ENCODE results near the gene OTOG. TPM values are rescaled to one million over a fixed set of nuclear protein-coding genes. Genes with fewer than 3 reads are reported as not detected.

The OTOG gene
- total and polyA plus RNA-seq, 4 donors = not detected

- 87 to 91% methylated on average over 9 of the region's 9 CpGs for WGBS, 2 donors
- DNase-seq = peak in 1 of 2 donors; percentile 40
- Histone ChIP-seq H3K9me3 (ENCODE audit: control insufficient read depth, low read length) (no peaks in the 10 kb centered on the region), H3K27me3 (ENCODE audit: control insufficient read depth in 1 of 2, insufficient read depth in 2 of 2, low read length in 1 of 2) (no peaks in the 10 kb centered on the region), H3K27ac (ENCODE audit: low read depth in 1 of 2, low read length in 2 of 2) (no peak overlapping the region), H3K4me1 (ENCODE audit: control insufficient read depth in 1 of 2, insufficient read depth in 2 of 2, low read length in 2 of 2) (no peaks in the 10 kb centered on the region), H3K4me3 (ENCODE audit: low read length in 2 of 2) (no peak overlapping the region), H3K36me3 (ENCODE audit: control insufficient read depth in 1 of 2, insufficient read depth in 2 of 2, low read length in 1 of 2) (no peaks in the 10 kb centered on the region)
- intact Hi-C loops (cut with DNase I) = no loop called here
- ATAC-seq (ENCODE audit: low FRiP score) = no peak
Measured at GRCh38 chr11:17558916-17559315, 11.9 kb downstream of the OTOG start.

GRCh38 chr11:17559341-17560087 lies 12.5 kb downstream of the OTOG start:
- peak in 1 of 2 donors; percentile 32 for DNase-seq
- intact Hi-C loops (cut with DNase I) = no loop called here

GRCh38 chr11:17560281-17561110 lies 13.4 kb downstream of the OTOG start:
- H3K27me3 ChIP-seq (ENCODE audit: control insufficient read depth in 1 of 2, insufficient read depth in 2 of 2, low read length in 1 of 2) = no peaks in the 10 kb centered on the region
- H3K4me1 ChIP-seq (ENCODE audit: control insufficient read depth in 1 of 2, insufficient read depth in 2 of 2, low read length in 2 of 2) = no peaks in the 10 kb centered on the region
- H3K4me3 ChIP-seq (ENCODE audit: low read length in 2 of 2) = no peak overlapping the region
- no peaks in the 10 kb centered on the region for H3K9me3 ChIP-seq (ENCODE audit: control insufficient read depth, low read length)
- intact Hi-C loops (cut with DNase I) = no loop called here
- ATAC-seq (ENCODE audit: low FRiP score) (no peak), DNase-seq (peak in 1 of 2 donors; percentile 67)
- no peaks in the 10 kb centered on the region for H3K36me3 ChIP-seq (ENCODE audit: control insufficient read depth in 1 of 2, insufficient read depth in 2 of 2, low read length in 1 of 2)
- no peak overlapping the region for H3K27ac ChIP-seq (ENCODE audit: low read depth in 1 of 2, low read length in 2 of 2)
- 77 to 78% methylated on average over 12 of the region's 12 CpGs for WGBS, 2 donors

More at GRCh38 chr11:17559341-17560087, 12.5 kb downstream of the OTOG start:
- no peak for ATAC-seq (ENCODE audit: low FRiP score)
- H3K4me1 ChIP-seq (ENCODE audit: control insufficient read depth in 1 of 2, insufficient read depth in 2 of 2, low read length in 2 of 2) = no peaks in the 10 kb centered on the region
- no peaks in the 10 kb centered on the region for H3K27me3 ChIP-seq (ENCODE audit: control insufficient read depth in 1 of 2, insufficient read depth in 2 of 2, low read length in 1 of 2)
- WGBS, 2 donors = 81 to 84% methylated on average over 9 of the region's 9 CpGs
- no peaks in the 10 kb centered on the region for H3K9me3 ChIP-seq (ENCODE audit: control insufficient read depth, low read length)
- H3K27ac ChIP-seq (ENCODE audit: low read depth in 1 of 2, low read length in 2 of 2) = no peak overlapping the region
- no peaks in the 10 kb centered on the region for H3K36me3 ChIP-seq (ENCODE audit: control insufficient read depth in 1 of 2, insufficient read depth in 2 of 2, low read length in 1 of 2)
- no peak overlapping the region for H3K4me3 ChIP-seq (ENCODE audit: low read length in 2 of 2)

- 86 to 87% methylated on average over 4 of the region's 4 CpGs for WGBS, 2 donors
- Histone ChIP-seq H3K9me3 (ENCODE audit: control insufficient read depth, low read length) (no peaks in the 10 kb centered on the region), H3K27ac (ENCODE audit: low read depth in 1 of 2, low read length in 2 of 2) (no peak overlapping the region), H3K36me3 (ENCODE audit: control insufficient read depth in 1 of 2, insufficient read depth in 2 of 2, low read length in 1 of 2) (no peaks in the 10 kb centered on the region), H3K4me3 (ENCODE audit: low read length in 2 of 2) (no peak overlapping the region), H3K27me3 (ENCODE audit: control insufficient read depth in 1 of 2, insufficient read depth in 2 of 2, low read length in 1 of 2) (no peaks in the 10 kb centered on the region), H3K4me1 (ENCODE audit: control insufficient read depth in 1 of 2, insufficient read depth in 2 of 2, low read length in 2 of 2) (no peaks in the 10 kb centered on the region)
- ATAC-seq (ENCODE audit: low FRiP score) (no peak), DNase-seq (peak in 1 of 2 donors; percentile 53)
- intact Hi-C loops (cut with DNase I) = no loop called here
Measured at GRCh38 chr11:17561111-17561415, 14.0 kb downstream of the OTOG start.

- no peaks in the 10 kb centered on the region for H3K4me1 ChIP-seq (ENCODE audit: control insufficient read depth in 1 of 2, insufficient read depth in 2 of 2, low read length in 2 of 2)
- ATAC-seq (ENCODE audit: low FRiP score) (no peak), DNase-seq (no peak)
- no peak overlapping the region for H3K4me3 ChIP-seq (ENCODE audit: low read length in 2 of 2)
- no peaks in the 10 kb centered on the region for H3K36me3 ChIP-seq (ENCODE audit: control insufficient read depth in 1 of 2, insufficient read depth in 2 of 2, low read length in 1 of 2)
- WGBS, 2 donors = 91 to 93% methylated on average over 9 of the region's 9 CpGs
- intact Hi-C loops (cut with DNase I) = no loop called here
- no peak overlapping the region for H3K27ac ChIP-seq (ENCODE audit: low read depth in 1 of 2, low read length in 2 of 2)
- no peaks in the 10 kb centered on the region for H3K27me3 ChIP-seq (ENCODE audit: control insufficient read depth in 1 of 2, insufficient read depth in 2 of 2, low read length in 1 of 2)
- H3K9me3 ChIP-seq (ENCODE audit: control insufficient read depth, low read length) = no peaks in the 10 kb centered on the region
Measured at GRCh38 chr11:17561526-17561925, 14.5 kb downstream of the OTOG start.

GRCh38 chr11:17563231-17563646 lies 16.2 kb downstream of the OTOG start:
- H3K4me1 ChIP-seq (ENCODE audit: control insufficient read depth in 1 of 2, insufficient read depth in 2 of 2, low read length in 2 of 2) = no peaks in the 10 kb centered on the region
- intact Hi-C loops (cut with DNase I) = no loop called here
- peak in 1 of 2 donors; percentile 48 for DNase-seq

GRCh38 chr11:17563961-17564686 lies 17.1 kb downstream of the OTOG start:
- WGBS, 2 donors = 78 to 83% methylated on average over 4 of the region's 4 CpGs
- Histone ChIP-seq H3K27ac (ENCODE audit: low read depth in 1 of 2, low read length in 2 of 2) (no peak overlapping the region), H3K9me3 (ENCODE audit: control insufficient read depth, low read length) (no peaks in the 10 kb centered on the region), H3K4me3 (ENCODE audit: low read length in 2 of 2) (no peak overlapping the region), H3K27me3 (ENCODE audit: control insufficient read depth in 1 of 2, insufficient read depth in 2 of 2, low read length in 1 of 2) (no peaks in the 10 kb centered on the region), H3K4me1 (ENCODE audit: control insufficient read depth in 1 of 2, insufficient read depth in 2 of 2, low read length in 2 of 2) (no peaks in the 10 kb centered on the region), H3K36me3 (ENCODE audit: control insufficient read depth in 1 of 2, insufficient read depth in 2 of 2, low read length in 1 of 2) (no peaks in the 10 kb centered on the region)
- intact Hi-C loops (cut with DNase I) = no loop called here
- DNase-seq = no peak
- no peak for ATAC-seq (ENCODE audit: low FRiP score)

More at GRCh38 chr11:17563231-17563646, 16.2 kb downstream of the OTOG start:
- no peaks in the 10 kb centered on the region for H3K36me3 ChIP-seq (ENCODE audit: control insufficient read depth in 1 of 2, insufficient read depth in 2 of 2, low read length in 1 of 2)
- no peak overlapping the region for H3K4me3 ChIP-seq (ENCODE audit: low read length in 2 of 2)
- H3K9me3 ChIP-seq (ENCODE audit: control insufficient read depth, low read length) = no peaks in the 10 kb centered on the region
- no peaks in the 10 kb centered on the region for H3K27me3 ChIP-seq (ENCODE audit: control insufficient read depth in 1 of 2, insufficient read depth in 2 of 2, low read length in 1 of 2)
- H3K27ac ChIP-seq (ENCODE audit: low read depth in 1 of 2, low read length in 2 of 2) = no peak overlapping the region
- no peak for ATAC-seq (ENCODE audit: low FRiP score)

GRCh38 chr11:17564687-17565042 lies 17.6 kb downstream of the OTOG start:
- no peak for DNase-seq
- Histone ChIP-seq H3K36me3 (ENCODE audit: control insufficient read depth in 1 of 2, insufficient read depth in 2 of 2, low read length in 1 of 2) (no peaks in the 10 kb centered on the region), H3K9me3 (ENCODE audit: control insufficient read depth, low read length) (no peaks in the 10 kb centered on the region), H3K27me3 (ENCODE audit: control insufficient read depth in 1 of 2, insufficient read depth in 2 of 2, low read length in 1 of 2) (no peaks in the 10 kb centered on the region), H3K27ac (ENCODE audit: low read depth in 1 of 2, low read length in 2 of 2) (no peak overlapping the region), H3K4me1 (ENCODE audit: control insufficient read depth in 1 of 2, insufficient read depth in 2 of 2, low read length in 2 of 2) (no peaks in the 10 kb centered on the region), H3K4me3 (ENCODE audit: low read length in 2 of 2) (no peak overlapping the region)
- intact Hi-C loops (cut with DNase I) = no loop called here
- 55% methylated on average over 2 of the region's 2 CpGs for WGBS, 2 donors
- no peak for ATAC-seq (ENCODE audit: low FRiP score)
